HG03175 (cell line): ENCODE measurements around the gene CD86.
"Not testable (repeated sequence)": the region's sequence is repeated elsewhere in the genome, so short reads cannot be mapped to it uniquely, and the experiment has no call there.

Source experiments
- ATAC-seq: cut with Tn5 transposase; IDR thresholded peaks from one replicate; pipeline ENCODE4 v1.9.1; 2021; ENCODE audit warnings: mild to moderate bottlenecking, moderate library complexity; ENCODE audit not compliant: unreplicated experiment

Gene CD86

DNA sequence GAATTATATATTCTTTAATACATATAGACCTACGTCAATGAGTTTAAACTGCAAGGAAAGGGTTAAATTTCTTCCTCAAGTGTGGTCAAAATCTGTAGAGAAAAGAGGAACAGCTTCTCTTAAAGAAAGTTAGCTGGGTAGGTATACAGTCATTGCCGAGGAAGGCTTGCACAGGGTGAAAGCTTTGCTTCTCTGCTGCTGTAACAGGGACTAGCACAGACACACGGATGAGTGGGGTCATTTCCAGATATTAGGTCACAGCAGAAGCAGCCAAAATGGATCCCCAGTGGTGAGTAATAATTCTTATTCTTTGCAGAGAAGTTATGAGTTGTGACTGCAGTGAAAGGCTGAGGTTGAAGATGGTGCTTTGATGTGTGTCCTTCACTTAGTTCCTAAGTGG, at the start of gene CD86:
Gene CD86 (plus strand): TSS at position 148 of the 400 bp plus-strand sequence. CDS start 128 bp downstream, at position 276.
- peak; percentile 92 for ATAC-seq

- no peak for ATAC-seq
These were observed 48.9 kb upstream of the CD86 start for GRCh38 chr3:122006267-122006666.

DNA sequence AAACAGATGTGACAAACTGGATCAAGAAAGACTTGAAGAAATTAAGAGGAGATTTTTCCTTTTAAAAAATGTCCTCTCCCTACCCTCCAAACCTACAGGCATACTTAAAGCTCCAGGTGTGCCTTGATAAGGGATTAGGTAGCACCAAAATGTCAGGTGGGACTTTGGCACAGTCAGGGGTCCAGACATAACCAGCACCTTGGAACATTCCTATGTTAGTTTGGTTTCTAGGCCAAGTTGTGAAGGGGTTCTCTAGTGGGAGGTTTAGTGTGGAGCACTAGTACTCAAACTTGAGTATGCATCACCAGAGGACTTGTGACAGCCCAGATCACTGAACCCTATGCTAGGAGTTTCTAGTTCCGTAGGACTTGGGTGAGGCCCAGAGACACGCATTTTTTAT, 47.0 kb upstream of the CD86 start:
- ATAC-seq: no peak

DNA sequence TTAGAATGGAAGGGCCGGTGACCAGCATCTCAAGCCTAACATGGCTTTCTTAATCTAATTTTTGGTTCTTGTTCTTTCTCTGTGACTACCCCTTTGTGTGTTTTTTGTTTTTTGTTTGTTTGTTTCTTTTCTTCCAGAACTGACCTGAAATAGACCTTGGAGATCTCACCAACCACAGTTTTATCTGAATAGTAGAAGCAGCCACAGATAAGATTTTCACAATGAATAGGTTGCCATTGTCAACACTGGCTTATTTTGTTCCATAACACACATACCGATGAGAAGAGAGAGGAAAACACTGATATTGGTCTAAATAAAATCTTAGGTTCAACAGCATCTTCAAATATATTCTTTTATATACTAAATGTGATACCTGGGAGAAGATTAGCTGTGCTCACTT, 44.7 kb upstream of the CD86 start:
- ATAC-seq: no peak

DNA sequence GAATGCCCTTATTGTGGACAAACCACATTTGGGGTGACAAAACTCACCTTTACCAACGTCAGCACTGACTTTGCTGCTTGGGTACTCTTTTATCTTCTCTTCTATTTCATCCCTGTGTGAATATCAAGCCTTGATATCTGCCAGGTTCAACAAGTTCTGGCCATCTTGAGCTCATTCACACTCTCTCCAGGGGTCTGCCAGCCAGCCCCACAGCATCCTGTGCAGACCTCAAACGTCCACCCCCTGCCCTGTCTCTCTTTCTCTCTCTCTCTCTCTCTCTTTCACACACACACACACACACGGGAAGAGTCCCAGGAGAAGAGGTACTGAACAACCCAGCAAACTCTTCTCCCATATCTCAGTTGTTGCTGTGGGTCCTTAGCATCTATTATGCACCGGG, 43.8 kb upstream of the CD86 start:
- no peak for ATAC-seq

GRCh38 chr3:122012821-122013220, 42.3 kb upstream of the CD86 start:
- no peak for ATAC-seq

- no peak for ATAC-seq
These were observed 41.7 kb upstream of the CD86 start for GRCh38 chr3:122013448-122013925.

- ATAC-seq: peak; percentile 71
These were observed 40.4 kb upstream of the CD86 start for GRCh38 chr3:122014741-122015140.

DNA sequence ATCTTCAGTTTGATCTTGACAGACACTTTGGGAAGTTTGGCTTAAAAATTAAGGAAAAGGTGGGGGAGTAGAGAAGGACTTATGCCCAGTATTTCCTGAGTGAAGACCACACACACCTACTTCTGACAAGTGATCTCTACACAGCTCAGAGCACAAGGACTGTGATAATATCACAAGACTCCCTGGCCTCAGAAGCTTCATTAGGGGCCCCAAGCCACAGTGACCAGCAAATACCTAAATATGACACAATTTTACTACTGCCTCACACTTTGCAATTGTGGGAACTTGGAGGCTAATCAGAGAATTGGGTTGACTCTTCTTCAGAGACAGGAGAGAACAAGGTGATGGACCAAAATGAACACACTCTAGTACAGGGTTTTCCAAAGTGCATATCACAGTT, 35.7 kb upstream of the CD86 start:
- no peak for ATAC-seq

DNA sequence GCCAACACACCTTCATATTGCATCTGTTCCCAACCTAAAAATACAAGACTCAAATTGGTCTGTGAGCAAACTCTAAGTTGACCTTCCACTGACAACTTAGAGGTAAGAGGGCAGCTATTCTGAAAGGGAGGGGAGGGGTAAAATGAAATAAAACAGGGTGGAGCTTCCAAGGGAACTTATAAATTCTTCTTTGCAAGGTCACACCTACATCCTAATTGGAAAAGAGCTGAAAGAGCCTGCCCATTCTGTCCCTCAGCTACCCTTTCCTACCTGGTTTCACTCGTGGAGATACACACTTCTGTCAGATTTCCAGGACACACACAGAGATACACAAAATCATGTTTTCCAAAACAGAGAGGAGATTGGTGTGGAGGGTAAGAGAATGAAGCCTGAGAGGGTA, 34.1 kb upstream of the CD86 start:
- no peak for ATAC-seq

GRCh38 chr3:122021811-122022401, 33.3 kb upstream of the CD86 start, which contains the start of gene ILDR1:
TSS of gene ILDR1 (minus strand) at chr3:122022247. CDS start at chr3:122022077, 170 bp downstream.
- peak; percentile 58 for ATAC-seq

DNA sequence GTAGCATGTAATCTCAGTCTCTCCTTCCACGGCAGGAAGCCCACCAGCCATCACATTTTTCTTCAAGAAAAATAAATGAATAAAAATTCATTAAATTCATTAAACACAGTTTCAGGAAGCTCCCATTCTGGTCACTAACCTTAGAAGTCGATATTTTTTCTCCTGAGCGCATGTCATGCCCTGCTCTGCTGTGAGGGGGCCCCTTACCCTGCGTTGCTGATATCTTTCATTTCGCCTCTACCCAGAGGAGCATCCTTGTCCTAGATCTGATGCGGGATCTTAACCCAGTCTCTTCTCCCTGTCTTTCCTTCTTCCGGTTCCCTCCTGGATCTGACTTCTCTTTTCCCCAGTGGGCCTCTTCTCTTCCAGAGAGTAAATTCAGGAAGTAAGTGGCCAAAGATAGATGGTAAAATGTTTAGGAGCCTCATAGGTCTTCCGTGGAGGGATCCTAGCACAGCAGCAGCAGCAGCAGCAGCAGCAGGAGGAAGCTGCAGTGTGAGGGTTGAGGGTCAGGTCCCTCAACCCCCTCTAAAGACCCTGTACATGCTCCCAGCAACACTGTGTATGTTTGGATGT, 31.7 kb upstream of the CD86 start:
- ATAC-seq: no peak

DNA sequence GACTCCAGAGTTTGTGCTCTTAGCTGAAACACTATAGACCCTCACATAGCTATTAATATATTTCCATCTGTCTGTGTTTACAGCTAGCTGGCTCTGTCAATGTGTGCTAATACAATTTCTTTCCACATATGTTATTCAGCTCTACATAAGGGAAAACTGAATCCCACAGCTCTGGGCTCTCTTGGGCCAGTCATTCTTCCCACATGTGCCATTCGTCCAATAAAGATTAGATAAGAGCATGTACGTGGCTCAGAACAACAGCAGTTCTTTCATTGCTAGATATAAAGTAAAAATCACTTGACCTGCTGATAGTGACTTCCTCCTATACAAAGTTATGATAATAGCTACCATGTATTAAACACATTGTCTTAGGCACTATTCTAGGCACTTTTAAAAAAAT, 30.4 kb upstream of the CD86 start:
- no peak for ATAC-seq

- ATAC-seq: peak; percentile 78
These were observed 29.9 kb upstream of the CD86 start for GRCh38 chr3:122025296-122025695.

DNA sequence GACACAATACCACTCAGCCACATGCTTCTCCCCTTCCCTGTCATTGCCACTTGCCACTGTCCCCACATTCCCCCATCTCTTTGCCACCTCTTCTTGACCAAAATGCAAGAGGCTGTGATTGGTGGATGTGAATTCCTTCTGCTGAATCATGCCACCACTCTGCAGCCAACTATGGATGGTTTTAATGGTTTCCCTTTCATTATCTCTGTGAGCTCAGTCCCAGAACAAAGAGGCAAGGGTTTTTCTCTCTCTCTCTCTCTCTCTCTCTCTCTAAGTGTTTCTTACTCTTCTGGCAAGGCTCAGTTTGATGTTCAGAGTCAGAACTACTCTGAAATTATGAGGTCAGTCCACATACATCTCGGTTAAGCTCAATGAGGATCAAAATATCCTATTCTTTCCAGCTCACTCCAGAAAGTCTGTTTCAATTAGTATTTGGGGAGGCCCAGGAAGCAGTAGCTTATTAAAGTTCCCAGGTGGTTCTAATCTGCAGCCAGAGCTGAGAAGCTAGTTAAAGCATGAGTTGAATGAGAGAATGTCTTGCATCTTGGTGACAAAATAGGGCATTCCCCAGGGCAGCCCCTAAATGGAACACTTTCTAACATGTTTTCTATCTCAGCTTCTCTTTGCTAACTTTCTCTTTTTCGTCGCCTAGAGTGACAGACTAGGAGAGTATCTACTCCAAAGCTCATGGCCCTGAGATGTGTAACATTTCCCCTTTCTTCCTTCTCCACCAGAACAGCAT, 24.6 kb upstream of the CD86 start:
- ATAC-seq: peak; percentile 64

DNA sequence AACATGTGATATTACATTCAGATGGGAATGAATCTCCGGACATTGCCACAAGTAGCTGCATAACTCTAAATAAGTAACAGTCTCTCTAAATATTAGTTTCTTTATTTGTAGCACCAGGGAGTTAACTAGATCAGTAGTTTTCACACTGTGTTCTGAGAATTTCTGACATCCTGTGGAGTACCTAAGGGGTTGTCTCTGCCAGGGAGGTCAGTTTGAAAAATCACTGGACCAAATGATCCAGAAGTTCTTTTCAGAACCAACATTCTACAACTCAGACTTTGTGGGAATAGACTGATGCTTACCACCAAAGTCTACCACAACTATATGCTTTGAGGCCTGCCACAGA, 24.1 kb upstream of the CD86 start:
- ATAC-seq: peak; percentile 44

- no peak for ATAC-seq
These were observed 22.6 kb upstream of the CD86 start for GRCh38 chr3:122032531-122032930.

- peak; percentile 44 for ATAC-seq
These were observed 22.1 kb upstream of the CD86 start for GRCh38 chr3:122033023-122033422.

- not testable (repeated sequence) for ATAC-seq
These were observed 7.9 kb upstream of the CD86 start for GRCh38 chr3:122047296-122047695.

- ATAC-seq: not testable (repeated sequence)
These were observed 7.4 kb upstream of the CD86 start for GRCh38 chr3:122047773-122048172.

DNA sequence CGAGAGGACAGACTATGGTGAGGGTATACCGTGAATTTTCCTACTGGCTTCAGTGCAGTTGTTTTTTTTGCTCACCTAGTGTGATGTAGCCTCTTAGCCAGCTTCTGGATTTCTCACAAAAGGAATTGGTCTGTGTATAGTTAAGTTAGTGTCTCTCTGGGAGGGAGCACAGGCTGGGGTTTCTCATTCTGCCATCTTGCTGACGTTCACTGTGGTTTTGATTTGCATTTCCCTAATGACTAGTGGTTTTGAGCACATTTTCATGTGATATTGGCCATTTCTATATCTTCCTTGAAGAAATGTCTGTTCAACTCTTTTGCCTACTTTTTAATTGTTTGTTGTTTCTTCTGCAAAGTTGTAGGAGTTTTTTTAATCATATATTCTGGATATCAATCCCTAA, 2.2 kb upstream of the CD86 start:
- ATAC-seq: no peak

GRCh38 chr3:122057671-122058070, 2.5 kb downstream of the CD86 start:
- ATAC-seq: no peak
